NCI-H345 treated with DMSO at 0.1 percent for 48 hours (cell line): ENCODE results near the gene SND1.

Experiments
- DNase-seq: peaks from one replicate; lab custom pipeline; 2025; ENCODE audit not compliant: unreplicated experiment; lab: John Stamatoyannopoulos, UW

Gene SND1

GRCh38 chr7:127858915-127859189 is 206.9 kb downstream of the SND1 start:
- no peak for DNase-seq

- no peak for DNase-seq
Measured at GRCh38 chr7:127859330-127859729, 207.3 kb downstream of the SND1 start.

DNA sequence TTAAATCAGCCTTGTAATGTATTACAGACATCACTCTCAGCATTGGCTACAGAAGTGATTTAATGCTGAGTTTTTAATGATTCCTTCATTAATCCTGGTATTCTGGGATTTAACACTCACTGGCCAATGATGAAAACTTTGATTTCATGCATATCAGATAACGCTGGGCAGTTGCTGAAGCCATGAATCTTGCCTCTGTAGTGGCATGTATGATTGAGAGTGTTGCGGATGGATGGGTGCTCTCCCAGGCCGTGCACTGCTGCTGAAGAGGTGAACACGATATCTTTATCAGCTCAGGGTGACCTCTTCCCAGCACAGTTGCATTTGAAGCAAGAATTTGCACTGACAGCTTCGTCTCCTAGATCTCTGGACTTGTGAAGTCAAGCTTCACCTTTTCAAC is 210.5 kb downstream of the SND1 start:
- no peak for DNase-seq

DNA sequence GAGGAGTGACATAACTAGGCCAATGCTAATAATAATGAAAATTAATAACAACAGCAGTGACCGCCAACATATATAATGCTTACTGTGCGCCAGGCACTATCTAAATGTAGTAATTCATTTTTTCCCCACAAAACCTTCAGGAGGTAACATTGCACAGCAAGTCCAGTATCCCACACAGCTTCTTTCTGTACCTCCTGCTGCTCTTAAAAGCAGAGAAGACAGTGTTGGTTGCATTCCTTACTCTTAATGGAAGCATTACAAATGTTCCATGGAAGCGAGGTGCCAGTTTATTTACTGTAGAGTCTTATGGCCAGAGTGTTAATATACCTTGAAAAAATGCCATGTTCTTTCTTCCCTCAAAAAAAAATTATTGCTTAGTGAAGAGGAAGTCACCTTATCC is 211.1 kb downstream of the SND1 start:
- DNase-seq, result no peak

GRCh38 chr7:127865466-127865865 is 213.5 kb downstream of the SND1 start:
- DNase-seq, result no peak

DNA sequence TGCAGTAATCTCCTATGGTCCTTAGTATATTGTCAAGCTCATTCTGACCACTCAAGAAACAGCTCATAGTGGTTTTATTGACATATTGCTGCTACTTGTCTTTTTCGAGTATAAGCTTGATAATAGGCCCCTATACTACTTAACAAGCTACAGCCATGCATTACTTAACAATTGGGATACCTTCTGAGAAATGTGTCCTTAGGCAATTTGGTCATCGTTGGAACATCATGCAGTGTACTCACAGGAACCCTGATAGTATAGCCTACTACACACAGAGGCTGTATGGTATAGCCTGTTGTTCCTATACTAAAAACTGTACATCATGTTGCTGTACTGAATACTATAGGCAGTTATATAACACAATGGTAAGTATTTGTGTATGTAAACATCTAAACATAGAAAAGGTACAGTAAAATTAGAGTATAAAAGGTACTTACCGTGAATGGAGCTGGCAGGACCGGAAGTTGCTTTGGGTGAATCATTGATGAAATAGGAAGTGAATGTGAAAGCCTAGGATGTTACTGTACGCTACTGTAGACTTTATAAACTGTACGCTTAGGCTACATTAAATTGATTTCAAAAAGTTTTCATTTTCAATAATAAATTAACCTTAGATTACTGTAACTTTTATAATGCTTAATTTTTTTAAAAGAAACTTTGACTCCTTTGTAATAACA is 218.4 kb downstream of the SND1 start:
- DNase-seq, result no peak

- no peak for DNase-seq
Measured at GRCh38 chr7:127871226-127871625, 219.2 kb downstream of the SND1 start.

DNA sequence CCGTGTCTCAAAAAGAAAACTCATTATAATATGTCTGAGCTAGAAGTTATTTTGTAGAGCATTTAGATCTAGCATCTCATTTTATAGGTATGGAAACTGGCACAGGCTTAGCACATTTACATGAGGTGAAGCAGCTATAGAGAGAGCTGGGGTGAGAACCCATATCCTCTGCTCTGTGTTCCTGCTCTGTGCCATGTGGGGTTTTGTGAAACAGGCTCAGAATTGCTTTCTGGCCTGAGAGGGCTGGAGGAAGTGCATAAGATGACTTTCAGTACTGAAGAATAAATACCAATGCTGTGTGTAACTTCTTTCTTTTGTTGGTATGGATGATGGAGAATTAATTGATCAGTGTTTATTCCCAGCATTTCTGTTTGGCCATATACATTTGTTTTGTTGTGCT is 220.1 kb downstream of the SND1 start:
- no peak for DNase-seq

GRCh38 chr7:127873151-127873550 is 221.2 kb downstream of the SND1 start:
- no peak for DNase-seq

GRCh38 chr7:127873715-127874636 is 222.0 kb downstream of the SND1 start:
- DNase-seq, result no peak

DNA sequence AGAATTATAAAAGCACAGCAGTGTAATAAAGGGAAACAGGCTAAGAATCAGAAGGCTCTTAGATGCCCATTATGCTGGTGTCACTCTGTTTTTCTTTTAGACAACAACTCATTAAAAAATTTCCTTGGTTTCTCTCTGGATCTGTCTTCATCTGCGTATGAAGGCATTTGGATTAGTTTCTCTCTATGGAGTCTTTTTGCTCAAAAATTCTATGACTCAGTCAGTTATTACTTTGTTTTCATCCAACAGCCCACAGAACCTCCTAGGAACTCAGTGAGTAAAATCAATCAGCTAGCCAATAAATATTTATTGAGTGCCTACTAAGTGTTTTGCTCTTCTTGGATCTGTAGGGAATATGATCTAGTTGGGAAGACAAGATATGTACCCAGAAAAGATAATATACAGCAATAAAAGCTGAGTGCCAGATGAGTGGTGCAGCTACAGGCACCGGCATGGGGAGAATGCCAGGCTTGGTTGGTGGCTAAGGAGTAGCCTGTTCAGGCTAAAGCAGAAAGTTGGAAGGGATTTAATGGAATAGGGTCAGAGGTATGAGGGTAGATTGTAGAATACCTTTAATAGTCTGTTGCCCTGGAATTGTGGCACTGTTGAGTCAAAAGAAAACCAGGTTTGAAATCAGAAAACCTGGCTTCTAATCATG is 223.1 kb downstream of the SND1 start:
- no peak for DNase-seq

- no peak for DNase-seq
Measured at GRCh38 chr7:127876393-127876792, 224.4 kb downstream of the SND1 start.

GRCh38 chr7:127877951-127878350 is 226.0 kb downstream of the SND1 start:
- no peak for DNase-seq

DNA sequence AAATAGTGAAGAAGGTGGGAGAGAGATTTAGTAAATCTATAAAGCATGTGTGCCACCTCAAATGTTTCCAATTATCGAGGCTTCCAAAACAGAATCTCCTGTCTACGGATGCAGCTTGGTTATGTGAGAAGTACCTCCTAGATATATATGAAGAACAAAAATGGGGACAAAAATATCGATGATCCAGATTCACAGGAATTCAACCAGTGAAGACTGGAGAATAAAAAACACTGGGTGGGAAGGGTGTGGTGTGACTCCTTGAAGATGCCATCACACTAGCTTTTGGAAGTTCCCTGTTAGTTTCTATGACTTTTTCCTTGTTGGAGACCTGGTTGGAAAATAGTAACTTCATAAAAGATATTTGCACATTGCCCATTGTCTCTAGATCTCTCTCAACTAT is 226.8 kb downstream of the SND1 start:
- DNase-seq, result no peak

GRCh38 chr7:127879436-127879835 is 227.4 kb downstream of the SND1 start:
- DNase-seq, result no peak

DNA sequence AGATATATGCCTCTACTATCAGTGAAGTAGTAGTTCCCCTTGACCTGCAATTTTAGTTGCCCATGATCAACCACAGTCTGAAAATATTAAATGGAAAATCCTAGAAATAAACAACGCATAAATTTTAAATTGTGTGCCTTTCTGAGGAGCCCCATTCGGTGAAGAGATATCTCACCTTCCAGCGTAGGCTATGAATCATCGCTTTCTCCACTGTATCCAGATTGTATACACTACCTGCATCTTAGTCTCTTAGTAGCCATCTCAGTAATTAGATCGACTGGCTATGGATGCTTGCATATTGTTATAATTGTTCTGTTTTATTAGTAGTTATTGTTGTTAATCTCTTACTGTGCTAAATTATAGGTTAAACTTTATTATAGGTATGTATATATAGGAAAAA is 227.9 kb downstream of the SND1 start:
- DNase-seq, result no peak

DNA sequence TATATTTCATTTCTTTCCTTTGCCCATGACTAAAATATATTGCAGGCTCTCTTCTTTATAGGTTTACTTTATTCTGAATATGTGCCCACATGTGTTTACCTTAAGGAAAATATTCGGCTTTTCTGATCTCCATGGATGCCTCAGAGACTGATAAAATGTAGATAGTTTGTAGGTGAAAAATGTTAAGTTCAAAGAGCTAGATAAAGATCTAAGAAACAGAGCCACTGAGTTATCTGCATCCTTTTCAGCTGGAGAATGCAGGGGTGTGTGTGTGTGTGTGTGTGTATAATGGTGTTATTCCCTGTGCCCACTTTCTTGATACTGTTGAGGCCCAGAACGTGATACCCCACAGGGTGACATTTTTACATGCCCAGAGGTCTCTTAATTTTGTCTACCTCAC is 228.5 kb downstream of the SND1 start:
- no peak for DNase-seq

DNA sequence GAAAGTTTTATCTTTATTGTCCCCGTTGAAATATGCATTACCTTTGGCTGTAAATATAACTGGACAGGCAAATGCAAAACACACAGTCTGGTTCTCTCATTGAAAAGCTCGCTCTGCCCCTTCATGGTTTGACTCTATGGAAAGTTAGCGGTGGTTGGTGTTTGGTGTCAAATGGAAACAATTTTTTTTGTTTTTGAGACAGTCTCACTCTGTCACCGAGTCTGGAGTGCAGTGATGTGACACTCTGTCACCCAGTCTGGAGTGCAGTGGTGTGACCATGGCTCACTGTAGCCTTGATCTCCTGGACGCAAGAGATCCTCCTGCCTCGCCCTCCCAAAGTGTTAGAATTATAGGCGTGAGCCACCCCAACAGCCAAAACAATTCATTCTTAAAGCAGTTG is 229.6 kb downstream of the SND1 start:
- DNase-seq, result no peak

DNA sequence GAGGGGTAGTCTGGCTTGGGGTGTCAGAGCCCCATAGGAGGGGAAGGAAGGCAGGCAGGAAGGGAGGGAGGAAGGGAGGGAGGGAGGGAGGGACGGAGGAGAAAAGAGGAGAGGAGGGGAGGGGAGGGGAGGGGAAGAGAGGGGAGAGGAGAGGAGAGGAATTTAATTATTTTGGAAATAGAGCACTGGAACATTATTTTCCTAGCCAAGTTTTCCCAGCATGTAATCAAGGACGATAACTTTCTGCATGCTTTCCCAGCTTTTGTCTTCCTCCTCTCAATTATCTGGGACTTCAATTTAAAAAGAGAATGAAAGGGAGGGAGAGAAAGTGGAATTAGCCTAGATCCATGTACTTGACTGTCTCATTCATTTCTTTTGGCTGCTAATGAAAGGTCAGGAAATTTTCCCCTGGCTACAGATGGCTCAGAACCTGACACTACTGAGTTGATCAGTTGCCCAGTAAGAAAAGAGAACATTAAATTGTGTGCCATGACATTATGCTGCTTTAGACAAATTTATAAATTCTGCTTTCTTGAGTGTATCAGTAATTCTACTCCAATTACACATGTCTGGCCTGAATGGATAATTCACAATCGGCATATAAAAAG is 230.4 kb downstream of the SND1 start:
- DNase-seq, result no peak

DNA sequence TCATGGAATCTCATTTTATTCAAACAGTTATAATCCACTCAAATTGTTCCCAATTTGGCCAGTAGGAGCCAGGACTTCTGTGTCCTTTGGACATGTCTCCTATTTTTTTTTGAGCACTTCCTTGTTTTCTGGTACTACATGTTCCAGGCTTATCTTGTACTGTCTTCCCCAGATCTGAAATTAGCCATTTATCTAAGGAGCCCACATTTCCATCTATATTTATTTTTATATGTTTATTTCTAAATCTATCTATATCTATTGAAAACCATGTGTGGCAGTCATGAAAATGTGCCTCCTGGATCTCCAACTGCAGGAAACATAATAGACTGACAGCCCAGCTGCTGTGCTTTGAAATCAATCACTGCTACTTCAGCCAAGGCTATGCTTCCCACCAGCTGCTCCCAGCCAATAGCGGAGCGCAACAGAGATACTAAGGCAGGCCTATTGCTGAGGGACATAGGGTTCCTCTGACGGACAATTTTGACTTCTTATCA is 232.1 kb downstream of the SND1 start:
- no peak for DNase-seq

GRCh38 chr7:127885222-127885772 is 233.3 kb downstream of the SND1 start:
- no peak for DNase-seq
